HG02885 (cell line): ENCODE results near the gene APBA2.

ENCODE experiments used
- ATAC-seq: cut with Tn5 transposase; IDR thresholded peaks from one replicate; pipeline ENCODE4 v1.9.1; 2021; ENCODE audit warnings: mild to moderate bottlenecking; ENCODE audit not compliant: unreplicated experiment, poor library complexity

APBA2 gene

DNA sequence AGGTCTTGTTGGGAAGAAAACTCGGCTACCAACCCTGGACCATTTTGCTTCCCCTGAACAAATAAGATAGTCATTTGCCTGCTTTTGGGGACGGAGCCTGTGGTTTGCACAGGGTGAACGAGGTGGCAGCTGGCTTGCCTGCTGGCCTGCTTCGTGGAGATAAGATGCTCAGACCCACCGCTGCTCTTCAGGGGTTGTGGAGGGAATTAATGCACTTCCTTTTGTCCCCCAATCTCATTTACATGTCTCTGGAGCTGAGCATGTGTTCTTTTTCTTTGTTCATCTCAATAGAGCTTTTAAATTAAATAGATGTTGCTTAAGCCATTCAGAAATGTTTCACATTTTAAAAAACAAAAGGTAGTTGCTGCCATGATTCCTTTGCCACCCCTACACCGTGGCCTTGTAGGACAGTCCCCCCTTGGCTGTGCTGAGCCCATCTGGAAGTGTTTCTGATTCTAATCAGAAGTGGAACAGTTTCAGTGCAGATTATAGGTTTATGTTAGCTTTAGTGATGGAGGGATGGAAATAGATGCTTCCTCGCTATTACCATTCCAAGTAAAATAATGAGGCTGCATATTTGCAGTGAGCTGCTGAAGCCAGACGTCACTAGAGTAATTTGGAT lies 25.6 kb downstream of the APBA2 start:
- no peak for ATAC-seq

GRCh38 chr15:28912422-28912821 lies 26.6 kb downstream of the APBA2 start:
- no peak for ATAC-seq

GRCh38 chr15:28913171-28913765 lies 27.5 kb downstream of the APBA2 start:
- ATAC-seq: no peak

DNA sequence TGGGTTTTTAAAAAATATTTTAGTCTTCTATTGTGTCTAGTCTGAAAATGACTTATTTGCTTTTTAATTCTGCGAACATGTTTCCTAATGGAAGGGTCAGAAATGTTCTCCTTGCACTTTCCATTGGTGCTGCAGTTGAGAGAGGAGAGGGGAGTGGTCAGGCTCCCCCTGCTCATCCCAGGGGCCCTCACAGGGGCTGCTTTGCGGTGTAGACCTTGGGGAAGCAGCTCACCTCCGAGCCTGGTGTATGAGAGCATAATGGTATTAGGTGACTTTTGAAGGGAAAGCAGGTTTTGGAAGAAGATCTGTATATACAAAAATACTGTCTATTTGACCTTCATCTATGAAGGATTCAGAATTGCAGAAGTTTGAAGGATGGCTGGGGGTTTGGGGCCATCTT lies 28.3 kb downstream of the APBA2 start:
- ATAC-seq: no peak

GRCh38 chr15:28914483-28915023 lies 28.8 kb downstream of the APBA2 start:
- no peak for ATAC-seq

- ATAC-seq: no peak
These were observed 29.5 kb downstream of the APBA2 start for GRCh38 chr15:28915041-28915810.

GRCh38 chr15:28915935-28916334 lies 30.2 kb downstream of the APBA2 start:
- no peak for ATAC-seq

GRCh38 chr15:28917791-28918140 lies 32.0 kb downstream of the APBA2 start:
- ATAC-seq: no peak

GRCh38 chr15:28918141-28918983 lies 32.6 kb downstream of the APBA2 start:
- ATAC-seq: no peak

DNA sequence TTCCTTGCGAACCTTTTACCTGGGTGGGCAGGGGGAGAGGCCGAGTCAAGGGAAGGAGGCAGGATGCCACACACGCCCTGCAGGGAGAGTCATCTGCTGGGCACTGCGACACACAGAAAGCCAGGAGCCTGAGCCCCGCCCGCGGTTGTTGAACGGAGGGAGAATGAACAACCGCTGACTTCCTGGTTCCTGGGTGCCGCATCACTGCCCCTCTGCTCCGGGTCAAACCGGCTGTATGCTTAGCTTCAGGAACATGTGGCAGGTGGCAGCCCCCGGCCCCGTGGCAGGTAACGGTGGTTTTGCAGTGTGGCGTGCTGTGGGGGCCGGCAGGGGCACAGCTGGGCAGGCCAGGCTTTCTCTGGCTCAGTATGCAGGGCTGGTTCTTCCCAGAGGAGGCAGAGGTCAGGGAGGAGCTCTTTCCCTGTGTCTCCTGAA lies 33.4 kb downstream of the APBA2 start:
- no peak for ATAC-seq

DNA sequence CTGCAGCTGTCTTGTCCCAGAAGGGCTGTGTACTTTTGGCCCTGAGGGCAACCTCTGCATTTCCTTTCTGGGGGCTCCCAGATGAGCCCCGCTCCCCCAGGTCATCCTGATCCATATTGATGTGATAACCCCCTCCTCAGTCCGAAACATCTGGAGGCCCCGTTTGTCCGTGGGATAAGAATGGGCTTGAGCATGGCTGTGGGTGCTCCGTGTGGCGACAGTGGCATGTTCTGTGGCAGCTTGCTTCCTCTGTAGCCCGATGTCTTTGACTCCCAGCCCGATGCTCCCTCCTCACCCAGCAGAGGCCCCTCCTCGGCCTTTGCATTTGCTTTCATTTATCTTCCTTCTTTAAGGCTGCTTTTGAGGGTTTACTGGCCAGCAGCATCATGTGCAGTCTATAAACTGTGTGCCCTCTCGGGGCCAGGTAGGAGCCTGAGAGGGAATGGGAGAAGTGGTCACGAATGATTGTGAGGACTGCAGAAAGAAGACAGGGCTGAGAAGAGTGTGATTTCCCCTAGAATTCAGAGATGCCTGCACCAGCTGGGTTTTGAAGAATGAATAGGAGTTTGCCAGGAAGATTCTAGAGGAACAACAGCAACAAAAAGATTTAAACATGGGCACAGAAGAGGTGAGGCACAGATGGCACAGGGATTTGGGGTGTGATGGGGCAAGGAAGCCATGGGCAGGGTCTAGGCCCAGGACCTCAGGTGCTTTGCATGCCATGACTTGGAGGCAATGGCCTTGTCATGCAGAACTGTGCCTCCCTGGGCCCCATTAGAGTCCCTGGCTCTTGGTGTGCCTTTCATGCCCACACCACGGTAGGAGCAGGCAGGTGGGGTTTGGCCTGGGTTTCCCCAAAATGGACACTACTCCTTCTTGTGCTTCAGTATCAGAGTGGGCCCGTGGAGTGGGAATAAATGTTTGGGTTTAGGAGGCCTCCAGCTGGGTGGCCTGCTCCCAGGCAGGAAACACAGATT lies 34.2 kb downstream of the APBA2 start:
- ATAC-seq: no peak

DNA sequence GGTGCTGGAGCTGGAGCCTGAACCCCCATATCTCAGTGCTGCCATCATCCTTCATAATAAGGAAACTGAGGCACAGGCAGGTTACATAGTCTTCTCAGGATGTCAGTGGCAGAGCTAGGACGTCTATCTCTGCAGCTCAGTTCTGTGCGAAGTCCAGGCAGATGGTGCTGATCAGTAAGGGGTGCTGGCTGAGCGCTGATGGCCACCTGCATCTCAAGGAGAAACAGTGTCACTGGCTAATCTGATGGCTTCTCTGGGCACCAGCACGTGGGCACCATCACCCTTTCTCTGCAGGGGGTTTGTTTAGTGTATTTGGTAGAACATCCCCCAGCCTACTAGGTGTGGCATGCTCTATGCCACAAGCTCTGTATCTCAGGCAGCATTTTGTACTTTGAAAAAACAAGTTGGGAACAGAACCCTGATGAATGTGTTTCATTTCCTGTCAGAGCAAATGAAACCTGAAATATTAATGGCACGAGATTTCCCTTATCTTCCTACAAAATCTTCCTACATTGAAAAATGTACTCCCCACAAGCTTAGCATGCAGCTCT lies 35.1 kb downstream of the APBA2 start:
- ATAC-seq: no peak

DNA sequence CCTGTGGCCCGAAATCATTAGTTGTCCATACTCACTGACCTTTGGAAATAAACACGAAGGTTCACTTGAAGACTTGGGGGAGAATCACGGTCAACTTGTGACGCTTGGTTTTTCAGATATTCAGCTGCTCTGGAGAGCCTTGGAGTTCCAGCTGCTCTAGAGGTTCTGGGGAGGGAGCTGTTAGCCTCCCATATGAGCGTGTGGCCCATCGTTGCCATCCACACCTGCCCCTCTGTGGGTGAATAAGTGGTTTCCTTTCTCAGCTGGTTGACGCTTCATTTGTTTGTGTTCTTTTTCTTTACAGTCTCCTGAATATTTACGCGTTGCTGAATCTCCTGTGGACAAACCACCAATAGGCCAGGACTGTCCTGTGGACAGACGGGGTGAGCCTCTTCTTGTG lies 35.6 kb downstream of the APBA2 start:
- ATAC-seq: no peak

DNA sequence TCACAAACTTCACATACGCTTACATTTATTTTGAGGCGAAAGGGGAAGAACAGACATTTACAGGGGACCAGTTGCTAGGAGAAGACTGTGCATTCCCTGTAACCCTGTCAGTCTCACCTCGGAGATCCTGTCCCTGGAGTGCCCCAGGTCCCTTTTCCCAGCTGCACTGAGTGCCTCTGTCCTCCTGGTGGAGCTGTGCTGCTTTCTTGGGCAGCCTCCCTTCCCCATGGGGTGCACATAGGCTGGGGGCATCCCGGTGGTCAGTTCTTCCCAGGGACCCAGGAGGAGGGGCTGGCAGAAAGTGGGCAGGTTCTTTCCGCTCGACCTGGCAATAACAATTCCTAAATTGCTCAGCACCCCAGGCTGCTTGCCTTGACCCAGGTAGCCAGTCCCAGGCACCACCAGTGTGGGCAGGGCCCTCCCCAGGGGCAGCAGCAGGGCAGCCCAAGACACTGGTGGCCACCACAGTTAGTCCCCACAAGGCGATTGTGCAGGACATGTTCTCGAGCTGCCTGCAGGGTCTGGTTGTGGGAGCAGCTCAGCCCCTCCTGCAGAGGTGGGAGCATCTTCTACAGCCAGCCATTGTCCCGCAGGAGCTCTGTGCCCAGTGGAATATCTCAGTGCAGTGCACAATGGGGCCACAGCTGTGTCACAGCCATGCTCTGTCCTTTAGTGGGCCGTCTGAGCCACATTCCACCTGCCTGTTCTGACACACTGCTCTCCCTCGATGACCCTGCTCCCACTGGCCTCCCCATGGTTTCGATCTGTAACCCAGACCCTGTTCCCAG lies 36.3 kb downstream of the APBA2 start:
- no peak for ATAC-seq

- no peak for ATAC-seq
These were observed 36.9 kb downstream of the APBA2 start for GRCh38 chr15:28922707-28923012.

DNA sequence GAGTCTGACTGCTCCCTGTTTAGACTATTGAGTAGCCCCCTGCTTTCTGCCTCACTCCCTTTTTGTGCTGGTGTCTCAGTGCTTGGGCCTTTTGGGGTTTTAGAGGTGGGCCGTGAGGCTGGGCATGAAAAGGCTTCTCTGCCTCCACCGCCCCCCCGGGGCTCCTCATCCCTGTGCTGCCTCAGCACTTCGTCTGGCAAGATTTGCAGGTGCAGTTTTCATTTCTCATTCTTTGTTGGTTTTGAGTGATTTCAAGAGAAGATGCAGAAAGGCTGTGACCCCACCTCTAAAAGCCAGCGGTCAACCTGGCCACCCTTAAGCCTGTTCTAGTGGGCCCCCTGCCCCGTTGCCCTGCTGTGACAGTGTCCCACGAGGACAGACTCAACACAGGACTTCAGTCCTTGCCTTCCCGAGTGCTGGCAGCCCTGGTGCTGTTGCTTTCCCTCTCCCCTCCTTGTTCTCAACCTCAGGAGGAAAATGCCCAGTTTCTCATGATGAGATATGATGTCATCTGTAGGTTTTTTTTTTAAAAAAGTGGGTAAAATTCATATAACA lies 38.0 kb downstream of the APBA2 start:
- no peak for ATAC-seq

DNA sequence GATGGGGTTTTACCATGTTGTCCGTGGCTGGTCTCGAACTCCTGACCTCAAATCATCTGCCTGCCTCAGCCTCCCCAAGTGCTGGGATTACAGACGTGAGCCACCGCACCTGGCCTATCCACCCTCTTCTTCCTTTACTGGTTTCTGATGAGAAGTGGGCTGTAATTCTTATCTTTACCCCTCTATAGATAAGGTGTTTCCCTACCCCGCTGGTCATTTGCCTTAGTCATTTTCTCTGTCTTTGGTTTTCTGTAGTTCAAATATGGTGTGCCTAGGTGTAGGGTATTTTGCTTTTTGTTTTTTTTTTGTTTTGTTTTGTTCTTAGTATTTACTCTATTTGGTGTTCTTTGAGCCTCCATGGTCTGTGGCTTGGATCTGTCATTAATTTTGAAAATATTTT lies 41.3 kb downstream of the APBA2 start:
- no peak for ATAC-seq

DNA sequence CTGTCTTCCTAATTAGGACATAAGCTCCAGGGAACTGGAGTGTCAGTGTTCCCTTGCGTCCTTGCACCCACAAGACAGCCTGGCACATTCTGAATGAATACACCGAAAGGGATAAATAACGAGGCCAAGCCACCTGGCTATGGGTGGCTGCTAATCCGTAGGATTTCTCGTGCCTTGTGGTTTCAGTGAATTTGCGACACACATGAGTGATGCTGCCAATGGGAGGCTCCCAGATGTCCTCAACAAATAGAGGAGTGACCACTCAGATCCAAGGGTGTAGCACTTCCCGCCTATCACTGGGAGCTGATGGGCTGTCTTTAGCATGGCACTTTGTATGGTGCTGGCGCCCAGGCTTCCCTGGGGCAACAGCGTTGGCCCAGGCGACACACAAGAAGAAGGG lies 43.4 kb downstream of the APBA2 start:
- no peak for ATAC-seq
